HepG2 (cell line): ENCODE data around the gene TCF23. TPM values are rescaled to one million over a fixed set of nuclear protein-coding genes. Genes with fewer than 3 reads are reported as not detected.

ENCODE experiments used
- ATAC-seq: fragments of 200-7000 bp; cut with Tn5 transposase; 3 replicates; pipeline ENCODE4 v1.9.1; 2020; ENCODE audit warnings: mild to moderate bottlenecking, moderate library complexity
- BruUV-seq: library from RNA; stranded (reverse); fragments of 400-500 nt; replicated peaks from 2 replicates; lab custom pipeline; 2021; lab: Mats Ljungman, UMichigan
- CTCF ChIA-PET: fragments of 300-600 bp; formaldehyde crosslinking; extraction: SDS; loops from one replicate; lab custom pipeline; 2021; ENCODE audit warnings: low total read pairs, inconsistent platforms, low intra/inter-chr PET ratio; lab: Yijun Ruan, JAX
- POLR2A ChIA-PET: fragments of 350-600 bp; sonication (Branson Sonifier 250); formaldehyde crosslinking; loops from one replicate; lab custom pipeline; 2020; ENCODE audit warnings: antibody characterized with exemption, inconsistent platforms; lab: Yijun Ruan, JAX
- DNase-seq: peaks from one replicate; pipeline ENCODE4 v3.0.0-alpha.2; 2015; ENCODE audit warnings: low spot score
- FAIRE-seq: peaks from 3 replicates; lab custom pipeline; 2011; peaks lifted over from hg19 to GRCh38; lab: Jason Lieb, UNC
- H2AFZ ChIP-seq: one replicate; pipeline ENCODE4 v1.6.1; 2011; ENCODE audit warnings: low read length, inconsistent platforms
- H3K27ac ChIP-seq: fragments of 300-600 bp; 3 replicates; pipeline ENCODE4 v1.8.0; 2011; ENCODE audit warnings: mixed run types, mild to moderate bottlenecking, mixed read lengths, low read length, inconsistent platforms; ENCODE audit not compliant: insufficient read depth; ENCODE audit errors: extremely low read length
- H3K27me3 ChIP-seq, 2 experiments: fragments of 200-600 bp in 1 of 2; 2 replicates in 1 of 2; 3 replicates in 1 of 2; pipeline versions ENCODE4 v1.6.0 to v1.8.0; 2011; ENCODE audit warnings: low read length in 2 of 2, mild to moderate bottlenecking in 2 of 2, moderate library complexity in 2 of 2, inconsistent platforms in 1 of 2; ENCODE audit not compliant: insufficient read depth in 2 of 2, control insufficient read depth in 1 of 2
- H3K36me3 ChIP-seq, 2 experiments: fragments of 200-600 bp in 1 of 2; replicated peaks in 1 of 2; 2 replicates in 1 of 2; 3 replicates in 1 of 2; pipeline versions ENCODE4 v1.5.1 to v1.8.0; 2011; ENCODE audit warnings: low read length in 2 of 2, inconsistent platforms in 1 of 2; ENCODE audit not compliant: insufficient read depth in 2 of 2, control insufficient read depth in 1 of 2
- H3K4me1 ChIP-seq: 2 replicates; pipeline ENCODE4 v1.5.1; 2012; ENCODE audit warnings: low read length, inconsistent platforms; ENCODE audit not compliant: insufficient read depth
- H3K4me2 ChIP-seq: 2 replicates; pipeline ENCODE4 v1.6.0; 2011; ENCODE audit warnings: low read depth, low read length, inconsistent platforms
- H3K4me3 ChIP-seq, 3 experiments: fragments of 200-600 bp in 1 of 3; sonication (generic), shearing (Covaris generic) in 1 of 3; replicated peaks in 1 of 3; 2 replicates each; pipeline ENCODE4 v1.5.1; 2011 to 2016; ENCODE audit warnings: low read length in 3 of 3, inconsistent platforms in 2 of 3, low read depth in 2 of 3, mild to moderate bottlenecking in 2 of 3, control low read depth in 1 of 3, mixed read lengths in 1 of 3; ENCODE audit not compliant: insufficient read depth in 1 of 3
- H3K79me2 ChIP-seq: one replicate; pipeline ENCODE4 v1.6.1; 2011; ENCODE audit warnings: low read length, inconsistent platforms; ENCODE audit not compliant: insufficient read depth
- H3K9ac ChIP-seq: 2 replicates; pipeline ENCODE4 v1.6.0; 2011; ENCODE audit warnings: mild to moderate bottlenecking, low read depth, low read length, inconsistent platforms; ENCODE audit not compliant: insufficient read depth
- H3K9me3 ChIP-seq: 2 replicates; pipeline ENCODE4 v1.5.1; 2012; ENCODE audit warnings: mild to moderate bottlenecking, low read length
- H4K20me1 ChIP-seq: 2 replicates; pipeline ENCODE4 v1.6.0; 2011; ENCODE audit warnings: inconsistent platforms, mild to moderate bottlenecking, low read length, moderate library complexity; ENCODE audit not compliant: insufficient read depth
- MATR3 ChIP-seq: sonication (generic); formaldehyde crosslinking; IDR thresholded peaks from 2 replicates; pipeline ENCODE4 v1.4.0; 2020; ENCODE audit warnings: missing genetic modification reagents
- NFIC ChIP-seq: IDR thresholded peaks from 2 replicates; pipeline ENCODE4 v1.6.1; 2012; ENCODE audit warnings: mild to moderate bottlenecking, low read length, inconsistent platforms
- WGBS: methylation state at CpG from one replicate; pipeline ENCODE4 v1.1.6; 2017; ENCODE audit warnings: low lambda C conversion rate; 5-methylcytosine and 5-hydroxymethylcytosine counted together
- in situ Hi-C: cut with HindIII; loops from 2 replicates; pipeline ENCODE4 v1.10.0; 2017; ENCODE audit warnings: low pct_unique_long_range_greater_than_20kb; ENCODE audit not compliant: extremely low pct_ligation_motif_present
- intact Hi-C: fragments of 100-400 bp; cut with micrococcal nuclease; formaldehyde crosslinking; loops from one replicate; pipeline ENCODE4 v1.10.0; 2022; ENCODE audit not compliant: unreplicated experiment
- polyA plus RNA-seq, 8 experiments: library from polyadenylated mRNA; depleted of rRNA in 3 of 8; stranded (reverse) in 7 of 8; unstranded in 1 of 8; fragments of >200 nt; fragmentation: Illumina TruSeq in 4 of 8; extraction: Trizol in 4 of 8; gene quantifications; 2 replicates each; pipeline versions ENCODE4 v1.2.1 to v1.2.3, GENCODE V29; 2011 to 2016; ENCODE audit warnings: low read depth in 4 of 8, missing spikeins in 1 of 8, mixed read lengths in 1 of 8; ENCODE audit not compliant: insufficient read depth in 1 of 8
- total RNA-seq, 5 experiments: library from RNA; depleted of rRNA; stranded (reverse); fragments of >200 nt; fragmentation: Illumina TruSeq; extraction: Trizol; gene quantifications; 2 replicates each; pipeline ENCODE4 v1.2.3, GENCODE V29; 2016; ENCODE audit warnings: low read depth in 1 of 5
- TF ChIP-seq, protein P1 (sequence below): IDR thresholded peaks from 2 replicates; pipeline ENCODE4 v1.6.1; 2016
- TF ChIP-seq, protein P2 (sequence below): sonication (generic); formaldehyde crosslinking; IDR thresholded peaks from 2 replicates; pipeline ENCODE4 v1.5.0; 2020; ENCODE audit warnings: missing genetic modification reagents

TCF23 gene
- total and polyA plus RNA-seq, 2 of the 13 experiments (the other 11 are each of a cell fraction or from before 2014, with no cell fraction given): 0.02 to 1.4 TPM

DNA sequence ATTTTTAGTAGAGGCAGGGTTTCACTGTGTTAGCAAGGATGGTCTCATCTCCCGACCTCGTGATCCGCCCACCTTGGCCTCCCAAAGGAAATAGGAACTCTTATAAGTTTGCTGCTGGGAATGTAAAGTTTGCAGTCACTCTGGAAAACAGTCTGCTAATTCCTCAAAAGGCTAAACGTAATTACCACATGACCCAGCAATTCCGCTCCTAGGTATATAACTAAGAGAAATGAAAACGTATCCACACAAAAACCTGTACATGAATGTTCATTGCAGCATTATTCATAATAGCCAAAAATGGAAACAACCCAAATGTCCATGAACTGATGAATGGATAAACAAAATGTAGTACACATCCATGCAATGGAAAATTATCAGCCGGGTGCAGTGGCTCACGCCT is 41.2 kb downstream of the TCF23 start:
- no peaks in the 10 kb centered on the region for H3K79me2 ChIP-seq
- intact Hi-C loops (loop anchor here (2.0 to 5.0 kb wide), 2 partner anchors 55 to 73 kb away; partner anchors contain the start of genes CGREF1 and PREB), in situ Hi-C loops (loop anchor here (5.0 kb wide), 1 partner anchor 38 kb away; no protein-coding TSS in a partner anchor)
- POLR2A ChIA-PET: interaction anchor here (0.6 to 1.8 kb wide), 4 partner anchors 31 to 73 kb away, joined by 3 to 9 read pairs (median 3); partner anchors contain the start of gene SLC30A3
- no peaks in the 10 kb centered on the region for H3K27me3 ChIP-seq
- no peak overlapping the region for H3K4me2 ChIP-seq
- H2AFZ ChIP-seq: no peak overlapping the region
- CTCF ChIA-PET: no interaction called here
- H3K4me1 ChIP-seq: peaks cover 52% of the 10 kb centered on the region
- H4K20me1 ChIP-seq: no peaks in the 10 kb centered on the region
- BruUV-seq: no TSS peak
- H3K9ac ChIP-seq: no peak overlapping the region
- DNase-seq (no peak), ATAC-seq (no peak), FAIRE-seq (no peak)
- WGBS: 96% methylated on average over 8 of the region's 8 CpGs
- H3K27ac ChIP-seq: no peak overlapping the region
- TF ChIP-seq, protein P1, sequence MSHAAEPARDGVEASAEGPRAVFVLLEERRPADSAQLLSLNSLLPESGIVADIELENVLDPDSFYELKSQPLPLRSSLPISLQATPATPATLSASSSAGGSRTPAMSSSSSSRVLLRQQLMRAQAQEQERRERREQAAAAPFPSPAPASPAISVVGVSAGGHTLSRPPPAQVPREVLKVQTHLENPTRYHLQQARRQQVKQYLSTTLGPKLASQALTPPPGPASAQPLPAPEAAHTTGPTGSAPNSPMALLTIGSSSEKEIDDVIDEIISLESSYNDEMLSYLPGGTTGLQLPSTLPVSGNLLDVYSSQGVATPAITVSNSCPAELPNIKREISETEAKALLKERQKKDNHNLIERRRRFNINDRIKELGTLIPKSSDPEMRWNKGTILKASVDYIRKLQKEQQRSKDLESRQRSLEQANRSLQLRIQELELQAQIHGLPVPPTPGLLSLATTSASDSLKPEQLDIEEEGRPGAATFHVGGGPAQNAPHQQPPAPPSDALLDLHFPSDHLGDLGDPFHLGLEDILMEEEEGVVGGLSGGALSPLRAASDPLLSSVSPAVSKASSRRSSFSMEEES: no peak
- TF ChIP-seq MATR3 (CRISPR knock-in tag): no peak
- no peak for TF ChIP-seq NFIC
- TF ChIP-seq, protein P2, sequence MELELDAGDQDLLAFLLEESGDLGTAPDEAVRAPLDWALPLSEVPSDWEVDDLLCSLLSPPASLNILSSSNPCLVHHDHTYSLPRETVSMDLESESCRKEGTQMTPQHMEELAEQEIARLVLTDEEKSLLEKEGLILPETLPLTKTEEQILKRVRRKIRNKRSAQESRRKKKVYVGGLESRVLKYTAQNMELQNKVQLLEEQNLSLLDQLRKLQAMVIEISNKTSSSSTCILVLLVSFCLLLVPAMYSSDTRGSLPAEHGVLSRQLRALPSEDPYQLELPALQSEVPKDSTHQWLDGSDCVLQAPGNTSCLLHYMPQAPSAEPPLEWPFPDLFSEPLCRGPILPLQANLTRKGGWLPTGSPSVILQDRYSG (CRISPR knock-in tag): no peak
- H3K4me3 ChIP-seq: no peak overlapping the region
- H3K36me3 ChIP-seq: no peaks in the 10 kb centered on the region
- no peaks in the 10 kb centered on the region for H3K9me3 ChIP-seq
